OCI-LY7 (cell line): ENCODE measurements around the gene RBBP8NL. TPM values are rescaled to one million over a fixed set of nuclear protein-coding genes. Genes with fewer than 3 reads are reported as not detected.

Experiments used
- BruUV-seq: library from RNA; stranded (reverse); fragments of 400-500 nt; replicated peaks from 2 replicates; lab custom pipeline; 2021; lab: Mats Ljungman, UMichigan
- CTCF ChIA-PET: fragments of 300-600 bp; sonication (Branson Sonifier 250); formaldehyde crosslinking; loops from one replicate; lab custom pipeline; 2022; ENCODE audit warnings: antibody characterized with exemption; ENCODE audit not compliant: unreplicated experiment; lab: Charles Lee
- POLR2A ChIA-PET: fragments of 300-600 bp; sonication (Branson Sonifier 250); formaldehyde crosslinking; loops from one replicate; lab custom pipeline; 2022; ENCODE audit warnings: antibody characterized with exemption; lab: Charles Lee
- DNase-seq: peaks from one replicate; pipeline ENCODE4 v3.0.0-alpha.2; 2015; ENCODE audit warnings: low spot score
- H2AFZ ChIP-seq: fragments of 200-600 bp; sonication (generic), shearing (Covaris generic); 2 replicates; pipeline ENCODE4 v1.6.1; 2014; ENCODE audit warnings: mild to moderate bottlenecking, antibody characterized with exemption, low read length, moderate library complexity
- H3K27ac ChIP-seq: fragments of 200-600 bp; sonication (generic); 2 replicates; pipeline ENCODE4 v1.5.1; 2014; ENCODE audit warnings: mixed run types, low read depth, mild to moderate bottlenecking, moderate library complexity, low read length, inconsistent platforms; ENCODE audit not compliant: poor library complexity, severe bottlenecking
- H3K36me3 ChIP-seq: fragments of 200-600 bp; sonication (generic); 2 replicates; pipeline ENCODE4 v1.6.1; 2014; ENCODE audit warnings: mild to moderate bottlenecking, antibody characterized with exemption, low read length, moderate library complexity, mixed read lengths; ENCODE audit not compliant: insufficient read depth
- H3K4me1 ChIP-seq: fragments of 200-600 bp; sonication (generic); 2 replicates; pipeline ENCODE4 v1.5.1; 2014; ENCODE audit warnings: mild to moderate bottlenecking, low read length; ENCODE audit not compliant: insufficient read depth, poor library complexity, severe bottlenecking
- H3K4me2 ChIP-seq: fragments of 200-600 bp; sonication (generic); 2 replicates; pipeline ENCODE4 v1.6.1; 2014; ENCODE audit warnings: mild to moderate bottlenecking, low read length
- H3K4me3 ChIP-seq: fragments of 200-600 bp; sonication (generic); 2 replicates; pipeline ENCODE4 v1.5.1; 2014; ENCODE audit warnings: mild to moderate bottlenecking, low read depth, low read length; ENCODE audit not compliant: poor library complexity, severe bottlenecking
- H3K79me2 ChIP-seq: fragments of 200-600 bp; sonication (generic); 2 replicates; pipeline ENCODE4 v1.6.1; 2016; ENCODE audit warnings: low read depth, mild to moderate bottlenecking, low read length, moderate library complexity, mixed read lengths; ENCODE audit not compliant: insufficient read depth
- H3K9me2 ChIP-seq: fragments of 200-600 bp; sonication (generic); 2 replicates; pipeline ENCODE4 v1.6.1; 2016; ENCODE audit warnings: mild to moderate bottlenecking, low read length, mixed read lengths; ENCODE audit not compliant: insufficient read depth
- H3K9me3 ChIP-seq: fragments of 200-600 bp; sonication (generic); 2 replicates; pipeline ENCODE4 v1.6.1; 2014; ENCODE audit warnings: mild to moderate bottlenecking, mixed run types, low read length, mixed read lengths
- H4K20me1 ChIP-seq: fragments of 200-600 bp; sonication (generic); 2 replicates; pipeline ENCODE4 v1.6.1; 2014; ENCODE audit warnings: mild to moderate bottlenecking, antibody characterized with exemption, low read length, moderate library complexity, mixed read lengths; ENCODE audit not compliant: insufficient read depth
- CTCF ChIP-seq: fragments of 200-600 bp; sonication (generic); conservative IDR thresholded peaks from 2 replicates; pipeline ENCODE4 v1.5.1; 2014; ENCODE audit warnings: mild to moderate bottlenecking, antibody characterized with exemption, low read length, moderate library complexity, mixed read lengths
- EZH2phosphoT487 ChIP-seq: fragments of 200-600 bp; sonication (generic); IDR thresholded peaks from 2 replicates; pipeline ENCODE4 v1.6.1; 2018; ENCODE audit warnings: low read depth, borderline replicate concordance, mild to moderate bottlenecking, mixed run types, antibody characterized with exemption, low read length, moderate library complexity, mixed read lengths
- intact Hi-C: fragments of 100-400 bp; cut with micrococcal nuclease; formaldehyde crosslinking; loops from one replicate; pipeline ENCODE4 v1.10.0; 2022; ENCODE audit not compliant: unreplicated experiment
- total RNA-seq, 2 experiments: library from RNA; depleted of rRNA in 1 of 2; stranded (reverse); fragments of >200 nt in 1 of 2; shearing (Covaris generic) in 1 of 2; gene quantifications; 2 replicates each; pipeline ENCODE4 v1.2.3, GENCODE V29; 2014 to 2022

Gene RBBP8NL
- total RNA-seq, 2 experiments from 2014 or later = not detected

DNA sequence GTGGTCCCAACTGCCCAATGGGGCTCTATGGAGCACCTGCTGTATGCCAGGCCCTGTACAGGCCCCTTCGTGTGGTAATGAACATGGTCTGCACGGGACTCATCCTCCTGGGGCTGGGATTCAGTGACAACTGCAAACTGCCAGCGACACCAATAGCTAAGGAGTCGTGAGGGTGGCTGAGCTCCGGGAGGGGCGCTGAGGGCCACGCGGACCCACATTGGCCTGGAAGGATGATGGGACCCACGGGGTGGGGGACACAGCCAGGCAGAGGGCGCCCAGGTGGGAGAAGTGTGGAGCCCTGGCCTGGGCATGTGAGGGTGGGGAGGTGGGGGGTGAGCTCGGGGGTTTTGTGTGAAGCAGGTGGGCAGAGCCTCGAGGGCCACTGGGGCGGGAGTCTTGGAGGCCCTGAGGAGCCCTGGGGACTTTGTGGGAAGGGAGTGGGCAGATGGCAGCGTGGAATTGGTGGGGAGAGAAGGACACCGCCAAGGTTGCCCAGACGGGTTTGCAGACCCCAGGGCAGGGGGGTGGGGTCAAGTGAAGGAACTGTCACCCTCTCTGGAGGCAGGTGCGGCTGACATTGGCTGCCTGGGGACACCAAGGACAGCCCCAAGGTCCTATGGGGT lies 26.0 kb upstream of the RBBP8NL start:
- no TSS peak for BruUV-seq
- Histone ChIP-seq H3K4me3 (no peak overlapping the region), H3K4me2 (no peak overlapping the region), H2AFZ (no peak overlapping the region), H3K9me2 (no peaks in the 10 kb centered on the region), H3K9me3 (no peaks in the 10 kb centered on the region), H3K36me3 (no peaks in the 10 kb centered on the region), H4K20me1 (no peaks in the 10 kb centered on the region), H3K27ac (no peak overlapping the region), H3K4me1 (no peaks in the 10 kb centered on the region), H3K79me2 (no peaks in the 10 kb centered on the region)
- POLR2A ChIA-PET = no interaction called here
- CTCF ChIA-PET = no interaction called here
- intact Hi-C loops = no loop called here
- no peak for DNase-seq
- TF ChIP-seq EZH2phosphoT487 (no peak), CTCF (no peak)

DNA sequence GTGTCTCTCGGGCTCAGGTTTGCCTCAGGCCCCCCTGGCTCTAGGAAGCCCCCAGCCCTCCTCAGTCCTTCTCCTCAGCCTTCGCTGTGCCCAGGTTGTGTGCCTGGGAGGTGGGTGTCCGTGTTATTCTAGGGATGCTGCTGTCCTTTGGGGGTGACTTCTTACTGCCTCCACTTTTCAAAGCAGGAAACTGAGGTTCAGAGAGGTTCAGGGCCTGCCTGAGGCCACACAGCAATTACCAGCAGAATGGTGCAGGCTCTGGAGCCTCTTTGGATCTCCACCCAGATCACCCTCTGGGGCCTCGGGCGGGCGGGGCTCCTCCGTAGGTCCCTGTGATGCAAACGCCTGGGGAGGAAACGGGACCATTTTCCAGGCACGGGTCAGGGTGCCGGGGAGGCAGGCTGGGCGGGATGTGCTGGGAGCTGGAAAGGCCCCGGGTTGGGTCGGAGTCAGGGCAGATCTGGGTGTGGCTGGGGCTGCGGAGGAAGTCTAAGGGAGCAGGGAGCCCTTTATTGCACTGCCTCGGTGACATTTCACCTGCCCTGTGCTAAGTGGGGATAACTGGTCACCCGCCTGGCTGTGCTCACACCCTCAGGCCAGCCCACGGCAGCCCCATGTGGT lies 25.2 kb upstream of the RBBP8NL start:
- no peaks in the 10 kb centered on the region for H3K4me1 ChIP-seq
- no peak overlapping the region for H3K4me2 ChIP-seq
- H3K27ac ChIP-seq = no peak overlapping the region
- no peak overlapping the region for H2AFZ ChIP-seq
- ChIA-PET CTCF (no interaction called here), POLR2A (no interaction called here)
- no TSS peak for BruUV-seq
- no peaks in the 10 kb centered on the region for H3K9me2 ChIP-seq
- H3K4me3 ChIP-seq = no peak overlapping the region
- no peaks in the 10 kb centered on the region for H4K20me1 ChIP-seq
- H3K36me3 ChIP-seq = no peaks in the 10 kb centered on the region
- H3K79me2 ChIP-seq = no peaks in the 10 kb centered on the region
- intact Hi-C loops = no loop called here
- no peak for DNase-seq
- H3K9me3 ChIP-seq = no peaks in the 10 kb centered on the region
- TF ChIP-seq EZH2phosphoT487 = no peak
- TF ChIP-seq CTCF = no peak

GRCh38 chr20:62451970-62452369 lies 24.6 kb upstream of the RBBP8NL start:
- no peaks in the 10 kb centered on the region for H3K9me3 ChIP-seq
- CTCF ChIA-PET = no interaction called here
- no peak for TF ChIP-seq CTCF
- no peak for TF ChIP-seq EZH2phosphoT487
- H3K4me3 ChIP-seq = no peak overlapping the region
- no peaks in the 10 kb centered on the region for H3K4me1 ChIP-seq
- H3K36me3 ChIP-seq = no peaks in the 10 kb centered on the region
- no peak overlapping the region for H3K4me2 ChIP-seq
- no peak overlapping the region for H3K27ac ChIP-seq
- DNase-seq = no peak
- POLR2A ChIA-PET = no interaction called here
- H4K20me1 ChIP-seq = no peaks in the 10 kb centered on the region
- BruUV-seq = no TSS peak
- intact Hi-C loops = no loop called here
- no peaks in the 10 kb centered on the region for H3K9me2 ChIP-seq
- no peak overlapping the region for H2AFZ ChIP-seq
- H3K79me2 ChIP-seq = no peaks in the 10 kb centered on the region
